CD14-positive monocyte (primary cell): ENCODE results near the gene KRTAP9-4. TPM values are rescaled to one million over a fixed set of nuclear protein-coding genes. Genes with fewer than 3 reads are reported as not detected.
A peak's percentile ranks its signal among the peaks of the same experiment; 100 is the strongest.

Experiments
- DNase-seq, 3 donors: peaks; one replicate each; pipeline ENCODE4 v3.0.0-alpha.2; 2011 to 2022
- H2AFZ ChIP-seq: 2 replicates; pipeline ENCODE4 v1.6.0; 2012; ENCODE audit warnings: mild to moderate bottlenecking, low read depth, low read length, inconsistent platforms; ENCODE audit not compliant: insufficient read depth, poor library complexity, severe bottlenecking
- H3K27ac ChIP-seq, 2 donors: 1 replicate in 1 of 2; 2 replicates in 1 of 2; pipeline ENCODE4 v1.5.1; 2012 to 2013; ENCODE audit warnings: low read length in 2 of 2, control low read depth in 1 of 2, inconsistent platforms in 1 of 2, low read depth in 1 of 2, mild to moderate bottlenecking in 1 of 2
- H3K27me3 ChIP-seq, 2 donors: one replicate each; pipeline versions ENCODE4 v1.6.0 to v1.6.1; 2011 to 2013; ENCODE audit warnings: low read length in 2 of 2; ENCODE audit not compliant: control insufficient read depth in 2 of 2, insufficient read depth in 2 of 2
- H3K36me3 ChIP-seq, 2 donors: replicated peaks in 1 of 2; 1 replicate in 1 of 2; 2 replicates in 1 of 2; pipeline versions ENCODE4 v1.5.1 to v1.6.1; 2012 to 2013; ENCODE audit warnings: low read length in 2 of 2, control low read depth in 1 of 2, inconsistent platforms in 1 of 2, mild to moderate bottlenecking in 1 of 2; ENCODE audit not compliant: insufficient read depth in 2 of 2, control insufficient read depth in 1 of 2
- H3K4me1 ChIP-seq, 2 donors: 1 replicate in 1 of 2; 2 replicates in 1 of 2; pipeline versions ENCODE4 v1.5.1 to v1.6.1; 2012 to 2013; ENCODE audit warnings: low read length in 2 of 2, control low read depth in 1 of 2, inconsistent platforms in 1 of 2, mild to moderate bottlenecking in 1 of 2, moderate library complexity in 1 of 2; ENCODE audit not compliant: insufficient read depth in 2 of 2, control insufficient read depth in 1 of 2
- H3K4me2 ChIP-seq: replicated peaks from 2 replicates; pipeline ENCODE3; 2012; ENCODE audit warnings: low read length, moderate library complexity, mild to moderate bottlenecking; ENCODE audit not compliant: poor library complexity, severe bottlenecking; ENCODE audit errors: extremely low read depth
- H3K4me3 ChIP-seq, 3 experiments: fragments of 200-600 bp in 1 of 3; sonication (generic) in 1 of 3; replicated peaks in 1 of 3; 1 replicate in 2 of 3; 2 replicates in 1 of 3; pipeline ENCODE4 v1.5.1; 2011 to 2013; ENCODE audit warnings: low read length in 3 of 3, mild to moderate bottlenecking in 3 of 3, control low read depth in 2 of 3, low read depth in 2 of 3, inconsistent platforms in 1 of 3, moderate library complexity in 1 of 3
- H3K79me2 ChIP-seq: 2 replicates; pipeline ENCODE4 v1.6.0; 2012; ENCODE audit warnings: mild to moderate bottlenecking, control low read depth, inconsistent platforms, low read length, moderate library complexity; ENCODE audit not compliant: insufficient read depth
- H3K9ac ChIP-seq: 2 replicates; pipeline ENCODE4 v1.6.0; 2017; ENCODE audit warnings: low read length, mild to moderate bottlenecking; ENCODE audit not compliant: insufficient read depth, poor library complexity, severe bottlenecking
- H3K9me3 ChIP-seq, 2 donors: replicated peaks in 1 of 2; 1 replicate in 1 of 2; 2 replicates in 1 of 2; pipeline versions ENCODE4 v1.5.1 to v1.6.1; 2012 to 2013; ENCODE audit warnings: low read length in 2 of 2, control low read depth in 1 of 2; ENCODE audit not compliant: control insufficient read depth in 1 of 2, insufficient read depth in 1 of 2
- H4K20me1 ChIP-seq: 2 replicates; pipeline ENCODE4 v1.6.0; 2012; ENCODE audit warnings: mild to moderate bottlenecking, low read length, control low read depth, moderate library complexity; ENCODE audit not compliant: insufficient read depth
- H3K27ac Mint-ChIP-seq, 7 donors: one replicate each; pipeline ENCODE4 v1.8.0; 2020; ENCODE audit warnings: mild to moderate bottlenecking in 7 of 7, mixed read lengths in 7 of 7, moderate library complexity in 6 of 7, inconsistent platforms in 2 of 7
- H3K27me3 Mint-ChIP-seq, 3 donors: one replicate each; pipeline ENCODE4 v1.8.0; 2021 to 2022; ENCODE audit warnings: low read depth in 3 of 3, mild to moderate bottlenecking in 3 of 3, mixed read lengths in 3 of 3, moderate library complexity in 3 of 3, inconsistent platforms in 1 of 3
- H3K36me3 Mint-ChIP-seq, 2 donors: one replicate each; pipeline ENCODE4 v1.8.0; 2020; ENCODE audit warnings: mixed read lengths in 2 of 2, inconsistent platforms in 1 of 2, mild to moderate bottlenecking in 1 of 2
- H3K4me1 Mint-ChIP-seq: one replicate; pipeline ENCODE4 v1.8.0; 2020; ENCODE audit warnings: mild to moderate bottlenecking, mixed read lengths
- H3K4me3 Mint-ChIP-seq, 2 donors: one replicate each; pipeline ENCODE4 v1.8.0; 2020; ENCODE audit warnings: mild to moderate bottlenecking in 2 of 2, mixed read lengths in 2 of 2, moderate library complexity in 1 of 2
- H3K9me3 Mint-ChIP-seq, 7 donors: one replicate each; pipeline ENCODE4 v1.8.0; 2020 to 2022; ENCODE audit warnings: mixed read lengths in 7 of 7, mild to moderate bottlenecking in 6 of 7, moderate library complexity in 6 of 7, inconsistent platforms in 2 of 7
- CTCF ChIP-seq: fragments of 200-600 bp; IDR thresholded peaks from one replicate; pipeline ENCODE4 v1.8.0; 2022; ENCODE audit warnings: antibody characterized with exemption, mild to moderate bottlenecking
- WGBS: methylation state at CpG from one replicate; pipeline ENCODE4 v1.1.5; 2013; ENCODE audit warnings: missing lambda C conversion rate; ENCODE audit not compliant: insufficient coverage; 5-methylcytosine and 5-hydroxymethylcytosine counted together
- intact Hi-C, 2 donors: fragments of 100-400 bp; cut with micrococcal nuclease; formaldehyde crosslinking; loops; one replicate each; pipeline versions ENCODE4 v1.15.0 to v1.15.1; 2023
- polyA plus RNA-seq, 3 donors: library from polyadenylated mRNA; depleted of rRNA in 1 of 3; unstranded in 2 of 3; stranded (reverse) in 1 of 3; fragments of 300-500 nt in 2 of 3; fragments of >200 nt in 1 of 3; fragmentation: Illumina TruSeq in 2 of 3; gene quantifications; 1 replicate in 2 of 3; 2 replicates in 1 of 3; pipeline ENCODE4 v1.2.3, GENCODE V29; 2012 to 2021

The KRTAP9-4 gene
- polyA plus RNA-seq, 3 donors: not detected

- no CpG with 5 or more reads among the region's 2 CpGs for WGBS
- Mint-ChIP-seq H3K36me3 (no peaks in the 10 kb centered on the region), H3K4me3 (no peak overlapping the region), H3K27ac (no peak overlapping the region), H3K4me1 (peaks cover 22% of the 10 kb centered on the region), H3K27me3 (peaks cover 2 to 5% (median 2%) of the 10 kb centered on the region in 3 donors), H3K9me3 (peaks cover 0 to 4% (median 0%) of the 10 kb centered on the region in 7 donors)
- Histone ChIP-seq H3K9ac (no peak overlapping the region), H3K4me2 (peak overlapping the region; percentile 22), H4K20me1 (no peaks in the 10 kb centered on the region), H3K9me3 (no peaks in the 10 kb centered on the region), H3K4me1 (peaks cover 19 to 31% of the 10 kb centered on the region in 2 donors), H3K36me3 (no peaks in the 10 kb centered on the region), H3K79me2 (no peaks in the 10 kb centered on the region), H3K27ac (no peak overlapping the region), H3K27me3 (peaks cover 11 to 13% of the 10 kb centered on the region in 2 donors), H2AFZ (no peak overlapping the region), H3K4me3 (no peak overlapping the region)
- DNase-seq: peak; percentile 35 to 73 (median 50)
- intact Hi-C loops: no loop called here
- TF ChIP-seq CTCF: no peak
These were observed 35.1 kb downstream of the KRTAP9-4 start for GRCh38 chr17:41284546-41284945.

- Mint-ChIP-seq H3K4me1 (peaks cover 22% of the 10 kb centered on the region), H3K4me3 (no peak overlapping the region), H3K27ac (peak overlapping the region in 1 of 7 donors; percentile 10), H3K36me3 (no peaks in the 10 kb centered on the region), H3K27me3 (peaks cover 2 to 8% (median 2%) of the 10 kb centered on the region in 3 donors), H3K9me3 (peaks cover 0 to 2% (median 0%) of the 10 kb centered on the region in 7 donors)
- Histone ChIP-seq H3K79me2 (no peaks in the 10 kb centered on the region), H3K27ac (no peak overlapping the region), H3K36me3 (no peaks in the 10 kb centered on the region), H3K4me3 (no peak overlapping the region), H3K4me2 (peak overlapping the region; percentile 9), H3K9me3 (no peaks in the 10 kb centered on the region), H3K4me1 (peaks cover 19 to 31% of the 10 kb centered on the region in 2 donors), H4K20me1 (no peaks in the 10 kb centered on the region), H2AFZ (no peak overlapping the region), H3K27me3 (peaks cover 11 to 13% of the 10 kb centered on the region in 2 donors), H3K9ac (no peak overlapping the region)
- WGBS: 17% methylated on average over 1 of the region's 3 CpGs
- no peak for TF ChIP-seq CTCF
- DNase-seq: no peak
- intact Hi-C loops: no loop called here
These were observed 37.6 kb downstream of the KRTAP9-4 start for GRCh38 chr17:41287050-41287449.
